DMS153 treated with DMSO at 0.1 percent for 48 hours (cell line): ENCODE measurements around the gene THADA.
"Not testable (repeated sequence)": the region's sequence is repeated elsewhere in the genome, so short reads cannot be mapped to it uniquely, and the experiment has no call there.

Source experiments
- DNase-seq: peaks from one replicate; lab custom pipeline; 2025; ENCODE audit not compliant: unreplicated experiment; lab: John Stamatoyannopoulos, UW

Gene THADA

GRCh38 chr2:43600596-43600995 is 4.8 kb upstream of the THADA start:
- DNase-seq = not testable (repeated sequence)

GRCh38 chr2:43594875-43595274 is 963 bp downstream of the THADA start:
- DNase-seq = no peak

GRCh38 chr2:43593254-43593653 is 2.6 kb downstream of the THADA start:
- no peak for DNase-seq

- DNase-seq = no peak
These were observed 3.4 kb downstream of the THADA start for GRCh38 chr2:43592443-43592842.

- DNase-seq = no peak
These were observed 10.1 kb downstream of the THADA start for GRCh38 chr2:43585708-43586107.

GRCh38 chr2:43579275-43579981 is 16.4 kb downstream of the THADA start:
- no peak for DNase-seq

- DNase-seq = peak; percentile 26
These were observed 18.6 kb downstream of the THADA start for GRCh38 chr2:43576981-43577892.

- DNase-seq = no peak
These were observed 23.6 kb downstream of the THADA start for GRCh38 chr2:43572244-43572643.

GRCh38 chr2:43569921-43570320 is 25.9 kb downstream of the THADA start:
- DNase-seq = no peak

GRCh38 chr2:43568228-43568627 is 27.6 kb downstream of the THADA start:
- no peak for DNase-seq

GRCh38 chr2:43566461-43566729 is 29.4 kb downstream of the THADA start:
- no peak for DNase-seq

GRCh38 chr2:43563679-43564078 is 32.2 kb downstream of the THADA start:
- no peak for DNase-seq

GRCh38 chr2:43560231-43560547 is 35.6 kb downstream of the THADA start:
- no peak for DNase-seq

- no peak for DNase-seq
These were observed 36.2 kb downstream of the THADA start for GRCh38 chr2:43559391-43560230.

- DNase-seq = no peak
These were observed 38.6 kb downstream of the THADA start for GRCh38 chr2:43557196-43557595.

GRCh38 chr2:43556256-43556655 is 39.6 kb downstream of the THADA start:
- DNase-seq = no peak

- no peak for DNase-seq
These were observed 42.4 kb downstream of the THADA start for GRCh38 chr2:43553341-43553855.

- no peak for DNase-seq
These were observed 43.8 kb downstream of the THADA start for GRCh38 chr2:43551990-43552389.

- not testable (repeated sequence) for DNase-seq
These were observed 47.5 kb downstream of the THADA start for GRCh38 chr2:43548381-43548780.

GRCh38 chr2:43542285-43542933 is 53.4 kb downstream of the THADA start:
- peak; percentile 30 for DNase-seq

GRCh38 chr2:43541165-43541564 is 54.7 kb downstream of the THADA start:
- no peak for DNase-seq
